PC-3 (cell line): ENCODE results near the gene SERPINA6. TPM values are rescaled to one million over a fixed set of nuclear protein-coding genes. Genes with fewer than 3 reads are reported as not detected.
"Not testable (repeated sequence)": the region's sequence is repeated elsewhere in the genome, so short reads cannot be mapped to it uniquely, and the experiment has no call there.

Experiments used
- ATAC-seq: fragments of 200-7000 bp; cut with Tn5 transposase; 2 replicates; pipeline ENCODE4 v1.9.1; 2020; ENCODE audit warnings: mild to moderate bottlenecking, moderate library complexity
- BruUV-seq: library from RNA; stranded (reverse); fragments of 400-500 nt; replicated peaks from 2 replicates; lab custom pipeline; 2021; lab: Mats Ljungman, UMichigan
- CTCF ChIA-PET: fragments of 300-600 bp; sonication (Branson Sonifier 250); formaldehyde crosslinking; loops from one replicate; lab custom pipeline; 2022; ENCODE audit warnings: antibody characterized with exemption; lab: Charles Lee
- POLR2A ChIA-PET: fragments of 300-600 bp; sonication (Branson Sonifier 250); formaldehyde crosslinking; loops from one replicate; lab custom pipeline; 2022; ENCODE audit warnings: antibody characterized with exemption; ENCODE audit not compliant: unreplicated experiment; lab: Charles Lee
- DNase-seq: peaks from one replicate; pipeline ENCODE4 v3.0.0-alpha.2; 2015
- H2AFZ ChIP-seq: fragments of 300-600 bp; sonication (generic); 2 replicates; pipeline ENCODE4 v1.6.0; 2016; ENCODE audit warnings: antibody characterized with exemption, low read length
- H3F3A ChIP-seq: fragments of 300-600 bp; sonication (generic); one replicate; pipeline ENCODE4 v1.6.0; 2017; ENCODE audit warnings: antibody characterized with exemption, low read length, control low read depth, mild to moderate bottlenecking; ENCODE audit not compliant: unreplicated experiment
- H3K27ac ChIP-seq: fragments of 300-600 bp; sonication (generic); 2 replicates; pipeline ENCODE4 v1.5.1; 2016; ENCODE audit warnings: mild to moderate bottlenecking, low read length
- H3K27me3 ChIP-seq: fragments of 300-600 bp; sonication (generic); 2 replicates; pipeline ENCODE4 v1.6.1; 2016; ENCODE audit warnings: low read length, mixed read lengths
- H3K36me3 ChIP-seq: fragments of 300-600 bp; sonication (generic); 2 replicates; pipeline ENCODE4 v1.6.1; 2016; ENCODE audit warnings: low read depth, mixed run types, low read length, mixed read lengths
- H3K4me1 ChIP-seq: fragments of 300-600 bp; sonication (generic); 2 replicates; pipeline ENCODE4 v1.5.1; 2016; ENCODE audit warnings: low read length; ENCODE audit not compliant: insufficient read depth
- H3K4me2 ChIP-seq: fragments of 300-600 bp; sonication (generic); 2 replicates; pipeline ENCODE4 v1.6.0; 2016; ENCODE audit warnings: low read length
- H3K4me3 ChIP-seq: fragments of 300-600 bp; sonication (generic); 2 replicates; pipeline ENCODE4 v1.5.1; 2016; ENCODE audit warnings: mild to moderate bottlenecking, low read length, mixed read lengths
- H3K79me2 ChIP-seq: fragments of 300-600 bp; sonication (generic); 2 replicates; pipeline ENCODE4 v1.6.1; 2017; ENCODE audit warnings: low read length, mixed read lengths
- H3K9ac ChIP-seq: fragments of 300-600 bp; sonication (generic); 2 replicates; pipeline ENCODE4 v1.6.0; 2016; ENCODE audit warnings: mild to moderate bottlenecking, low read length
- H3K9me2 ChIP-seq: fragments of 300-600 bp; sonication (generic); replicated peaks from 2 replicates; pipeline ENCODE4 v1.6.1; 2016; ENCODE audit warnings: mixed run types, low read length, mixed read lengths
- H3K9me3 ChIP-seq: fragments of 300-600 bp; sonication (generic); 2 replicates; pipeline ENCODE4 v1.6.1; 2016; ENCODE audit warnings: low read length, mixed read lengths
- H4K20me1 ChIP-seq: fragments of 300-600 bp; sonication (generic); 2 replicates; pipeline ENCODE4 v1.6.1; 2016; ENCODE audit warnings: low read length, mixed read lengths
- EZH2 ChIP-seq: fragments of 300-600 bp; sonication (generic); IDR thresholded peaks from one replicate; pipeline ENCODE4 v1.6.1; 2017; ENCODE audit warnings: antibody characterized with exemption, mild to moderate bottlenecking, low read length; ENCODE audit not compliant: unreplicated experiment
- EZH2phosphoT487 ChIP-seq: fragments of 300-600 bp; sonication (generic); IDR thresholded peaks from 2 replicates; pipeline ENCODE4 v1.6.1; 2018; ENCODE audit warnings: mild to moderate bottlenecking, antibody characterized with exemption, low read length, borderline replicate concordance
- intact Hi-C: fragments of 100-400 bp; cut with micrococcal nuclease; formaldehyde crosslinking; loops from 2 replicates; pipeline ENCODE4 v1.9.0; 2023
- total RNA-seq: library from RNA; depleted of rRNA; stranded (reverse); fragments of >200 nt; gene quantifications from 2 replicates; pipeline ENCODE4 v1.2.3, GENCODE V29; 2014
- TF ChIP-seq, protein P1 (sequence below): fragments of 300-600 bp; sonication (generic); conservative IDR thresholded peaks from 2 replicates; pipeline ENCODE4 v1.5.1; 2017; ENCODE audit warnings: antibody characterized with exemption, low read depth, mild to moderate bottlenecking, low read length

The SERPINA6 gene
- total RNA-seq, 1 experiment from 2014 or later = not detected

DNA sequence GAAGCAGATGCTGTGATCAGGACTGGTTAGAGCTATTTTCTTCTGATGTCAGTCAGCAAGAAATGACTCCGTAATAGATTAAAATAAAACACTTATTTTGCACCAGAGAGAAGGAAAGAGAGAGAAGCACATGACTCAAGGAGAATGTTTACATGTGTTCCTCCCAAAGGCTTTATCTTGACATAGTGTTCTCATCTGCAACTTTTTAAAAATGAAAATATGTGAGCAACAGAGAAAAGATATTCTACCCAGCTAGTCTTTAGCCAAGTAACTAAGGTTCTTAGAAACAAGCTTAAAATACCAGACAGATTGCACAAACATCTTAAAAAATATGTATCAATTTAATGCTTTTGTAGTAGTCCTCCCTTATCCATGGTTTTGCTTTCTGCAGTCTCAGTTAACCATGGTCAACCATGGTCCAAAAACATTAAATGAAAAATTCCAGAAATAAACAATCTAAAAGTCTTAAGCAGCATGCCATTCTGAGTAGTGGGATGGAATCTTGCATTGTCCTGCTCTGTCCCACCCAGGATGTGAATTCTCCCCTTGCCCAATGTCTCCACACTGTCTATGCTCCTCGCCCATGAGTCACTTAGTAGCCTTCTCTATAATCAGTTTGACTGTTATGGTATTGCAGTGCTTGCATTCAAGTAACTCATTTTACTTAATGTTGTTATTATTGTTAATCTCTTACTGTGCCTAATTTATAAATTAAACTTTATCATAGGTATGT is 40.0 kb downstream of the SERPINA6 start:
- Histone ChIP-seq H3K36me3 (no peaks in the 10 kb centered on the region), H3K4me2 (no peak overlapping the region), H3K4me1 (no peaks in the 10 kb centered on the region), H3K27ac (no peak overlapping the region), H3F3A (no peaks in the 10 kb centered on the region), H2AFZ (no peak overlapping the region), H3K79me2 (no peaks in the 10 kb centered on the region), H3K9me2 (no peaks in the 10 kb centered on the region), H3K4me3 (no peak overlapping the region), H3K9ac (no peak overlapping the region), H3K9me3 (no peaks in the 10 kb centered on the region), H3K27me3 (0 out of 2 replicates have a peak, but pooled peaks cover 7% of the 10 kb centered on the region), H4K20me1 (no peaks in the 10 kb centered on the region)
- ATAC-seq = no peak
- TF ChIP-seq EZH2phosphoT487 = no peak
- TF ChIP-seq, protein P1, sequence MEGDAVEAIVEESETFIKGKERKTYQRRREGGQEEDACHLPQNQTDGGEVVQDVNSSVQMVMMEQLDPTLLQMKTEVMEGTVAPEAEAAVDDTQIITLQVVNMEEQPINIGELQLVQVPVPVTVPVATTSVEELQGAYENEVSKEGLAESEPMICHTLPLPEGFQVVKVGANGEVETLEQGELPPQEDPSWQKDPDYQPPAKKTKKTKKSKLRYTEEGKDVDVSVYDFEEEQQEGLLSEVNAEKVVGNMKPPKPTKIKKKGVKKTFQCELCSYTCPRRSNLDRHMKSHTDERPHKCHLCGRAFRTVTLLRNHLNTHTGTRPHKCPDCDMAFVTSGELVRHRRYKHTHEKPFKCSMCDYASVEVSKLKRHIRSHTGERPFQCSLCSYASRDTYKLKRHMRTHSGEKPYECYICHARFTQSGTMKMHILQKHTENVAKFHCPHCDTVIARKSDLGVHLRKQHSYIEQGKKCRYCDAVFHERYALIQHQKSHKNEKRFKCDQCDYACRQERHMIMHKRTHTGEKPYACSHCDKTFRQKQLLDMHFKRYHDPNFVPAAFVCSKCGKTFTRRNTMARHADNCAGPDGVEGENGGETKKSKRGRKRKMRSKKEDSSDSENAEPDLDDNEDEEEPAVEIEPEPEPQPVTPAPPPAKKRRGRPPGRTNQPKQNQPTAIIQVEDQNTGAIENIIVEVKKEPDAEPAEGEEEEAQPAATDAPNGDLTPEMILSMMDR = no peak
- TF ChIP-seq EZH2 = no peak
- intact Hi-C loops = no loop called here
- POLR2A ChIA-PET = no interaction called here
- no peak for DNase-seq
- no TSS peak for BruUV-seq
- CTCF ChIA-PET = no interaction called here

DNA sequence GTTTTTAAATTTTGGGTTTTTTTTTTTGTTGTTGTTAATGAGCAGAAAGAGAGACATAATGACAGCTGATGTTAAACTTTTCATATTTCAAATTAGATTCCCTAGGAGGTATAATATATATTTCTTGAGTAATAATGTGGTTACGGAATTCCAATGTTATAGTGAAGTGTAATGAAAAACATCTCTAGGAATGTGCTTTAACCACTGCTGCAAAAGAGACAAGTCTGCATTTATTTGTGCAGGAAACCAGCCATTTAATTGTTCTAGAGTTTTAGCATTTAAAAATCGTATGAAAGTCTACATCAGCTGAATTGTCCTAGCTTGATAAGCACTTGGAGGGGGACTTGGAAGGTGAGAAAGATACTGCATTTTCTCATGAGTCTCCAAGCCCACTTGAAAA is 44.4 kb downstream of the SERPINA6 start:
- TF ChIP-seq EZH2phosphoT487 = no peak
- TF ChIP-seq EZH2 = no peak
- TF ChIP-seq, protein P1 = no peak
- H3K27me3 ChIP-seq = 0 out of 2 replicates have a peak, but pooled peaks cover 3% of the 10 kb centered on the region
- BruUV-seq = no TSS peak
- H4K20me1 ChIP-seq = no peaks in the 10 kb centered on the region
- H3K36me3 ChIP-seq = no peaks in the 10 kb centered on the region
- H2AFZ ChIP-seq = no peak overlapping the region
- ATAC-seq (no peak), DNase-seq (no peak)
- CTCF ChIA-PET = no interaction called here
- H3K9ac ChIP-seq = no peak overlapping the region
- no peak overlapping the region for H3K4me3 ChIP-seq
- POLR2A ChIA-PET = no interaction called here
- no peak overlapping the region for H3K27ac ChIP-seq
- intact Hi-C loops = no loop called here
- H3K4me2 ChIP-seq = no peak overlapping the region
- no peaks in the 10 kb centered on the region for H3K79me2 ChIP-seq
- H3K9me3 ChIP-seq = no peaks in the 10 kb centered on the region
- H3K4me1 ChIP-seq = no peaks in the 10 kb centered on the region
- H3F3A ChIP-seq = no peaks in the 10 kb centered on the region
- no peaks in the 10 kb centered on the region for H3K9me2 ChIP-seq

DNA sequence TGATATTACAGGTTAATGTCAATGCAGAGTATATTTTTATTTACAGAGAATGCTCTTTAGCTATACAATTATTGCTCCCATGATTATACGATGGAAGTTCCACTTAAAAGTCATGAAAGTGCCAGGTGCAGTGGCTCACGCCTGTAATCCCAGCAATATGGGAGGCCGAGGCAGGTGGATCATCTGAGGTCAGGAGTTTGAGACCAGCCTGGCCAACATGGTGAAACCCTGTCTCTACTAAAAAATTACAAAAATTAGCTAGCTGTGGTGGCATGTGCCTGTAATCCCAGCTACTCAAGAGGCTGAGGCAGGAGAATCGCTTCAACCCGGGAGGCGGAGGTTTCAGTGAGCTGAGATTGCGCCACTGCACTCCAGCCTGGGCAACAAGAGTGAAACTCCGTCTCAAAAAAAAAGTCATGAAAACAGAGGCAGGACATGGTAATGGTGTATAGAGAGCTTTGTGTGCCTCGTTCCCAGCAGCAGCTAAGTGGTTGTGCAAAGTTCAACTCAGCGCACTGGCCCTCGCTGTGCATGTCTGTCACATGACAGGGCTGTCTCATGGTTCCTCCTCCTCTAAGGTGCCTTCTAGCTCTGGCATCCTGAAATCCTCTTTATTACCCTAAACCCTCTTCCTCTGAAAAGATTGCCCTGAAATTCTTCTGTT is 46.1 kb downstream of the SERPINA6 start:
- H3K79me2 ChIP-seq, H2AFZ ChIP-seq, H3K36me3 ChIP-seq, H4K20me1 ChIP-seq, H3K9me2 ChIP-seq, H3K9ac ChIP-seq, POLR2A ChIA-PET, intact Hi-C loops, DNase-seq, BruUV-seq, H3K27me3 ChIP-seq, H3K4me2 ChIP-seq, H3F3A ChIP-seq, H3K9me3 ChIP-seq, H3K4me1 ChIP-seq, CTCF ChIA-PET, ATAC-seq, H3K27ac ChIP-seq, H3K4me3 ChIP-seq: not testable (repeated sequence)
